ENCODE data around the gene PTN. TPM values are rescaled to one million over a fixed set of nuclear protein-coding genes. Genes with fewer than 3 reads are reported as not detected.

The PTN gene
- polyA plus RNA-seq, 1 experiment: 33.5 TPM

- no peak for DNase-seq (ENCODE audit: low read depth)
Measured at GRCh38 chr7:137373507-137373906, 30.0 kb upstream of the PTN start.

GRCh38 chr7:137371616-137372015 lies 28.1 kb upstream of the PTN start:
- Histone ChIP-seq H3K27me3 (ENCODE audit: control insufficient read depth, insufficient read depth, low read length) (no peaks in the 10 kb centered on the region), H3K4me3 (ENCODE audit: low read depth, low read length) (no peak overlapping the region), H3K36me3 (ENCODE audit: control insufficient read depth, insufficient read depth, low read length) (no peaks in the 10 kb centered on the region)
- TF ChIP-seq CTCF (IDR thresholded peaks at IDR 0.05; ENCODE audit: insufficient read depth, low read depth, low read length): no peak
- POLR2A ChIA-PET: no interaction called here
- CTCF ChIA-PET: no interaction called here
- DNase-seq (ENCODE audit: low read depth): no peak

More at GRCh38 chr7:137373507-137373906, 30.0 kb upstream of the PTN start:
- no peak for TF ChIP-seq CTCF (IDR thresholded peaks at IDR 0.05; ENCODE audit: insufficient read depth, low read depth, low read length)
- ChIA-PET POLR2A (no interaction called here), CTCF (interaction anchor here (0.8 kb wide), 1 partner anchor 31 kb away, joined by 4 read pairs; no protein-coding TSS in a partner anchor)
- no peaks in the 10 kb centered on the region for H3K36me3 ChIP-seq (ENCODE audit: control insufficient read depth, insufficient read depth, low read length)
- H3K27me3 ChIP-seq (ENCODE audit: control insufficient read depth, insufficient read depth, low read length): no peaks in the 10 kb centered on the region
- H3K4me3 ChIP-seq (ENCODE audit: low read depth, low read length): no peak overlapping the region

- no peaks in the 10 kb centered on the region for H3K27me3 ChIP-seq (ENCODE audit: control insufficient read depth, insufficient read depth, low read length)
- CTCF ChIA-PET: no interaction called here
- POLR2A ChIA-PET: no interaction called here
- DNase-seq (ENCODE audit: low read depth): no peak
- no peaks in the 10 kb centered on the region for H3K36me3 ChIP-seq (ENCODE audit: control insufficient read depth, insufficient read depth, low read length)
- H3K4me3 ChIP-seq (ENCODE audit: low read depth, low read length): no peak overlapping the region
- TF ChIP-seq CTCF (IDR thresholded peaks at IDR 0.05; ENCODE audit: insufficient read depth, low read depth, low read length): no peak
Measured at GRCh38 chr7:137366995-137367394, 23.5 kb upstream of the PTN start.

GRCh38 chr7:137363683-137364082 lies 20.1 kb upstream of the PTN start:
- Histone ChIP-seq H3K36me3 (ENCODE audit: control insufficient read depth, insufficient read depth, low read length) (no peaks in the 10 kb centered on the region), H3K27me3 (ENCODE audit: control insufficient read depth, insufficient read depth, low read length) (no peaks in the 10 kb centered on the region), H3K4me3 (ENCODE audit: low read depth, low read length) (no peak overlapping the region)
- ChIA-PET CTCF (interaction anchor here (1.2 to 1.8 kb wide), 2 partner anchors 9 to 13 kb away, joined by 3 read pairs; no protein-coding TSS in a partner anchor), POLR2A (no interaction called here)
- no peak for DNase-seq (ENCODE audit: low read depth)
- no peak for TF ChIP-seq CTCF (IDR thresholded peaks at IDR 0.05; ENCODE audit: insufficient read depth, low read depth, low read length)

- no peak for DNase-seq (ENCODE audit: low read depth)
- POLR2A ChIA-PET: no interaction called here
- CTCF ChIA-PET: no interaction called here
- Histone ChIP-seq H3K4me3 (ENCODE audit: low read depth, low read length) (no peak overlapping the region), H3K36me3 (ENCODE audit: control insufficient read depth, insufficient read depth, low read length) (no peaks in the 10 kb centered on the region), H3K27me3 (ENCODE audit: control insufficient read depth, insufficient read depth, low read length) (no peaks in the 10 kb centered on the region)
- no peak for TF ChIP-seq CTCF (IDR thresholded peaks at IDR 0.05; ENCODE audit: insufficient read depth, low read depth, low read length)
Measured at GRCh38 chr7:137360087-137360679, 16.6 kb upstream of the PTN start.
